HCT116 (cell line): ENCODE measurements around the gene PARM1. TPM values are rescaled to one million over a fixed set of nuclear protein-coding genes. Genes with fewer than 3 reads are reported as not detected.
A peak's percentile ranks its signal among the peaks of the same experiment; 100 is the strongest.

ENCODE experiments used
- ATAC-seq: fragments of 200-7000 bp; cut with Tn5 transposase; 2 replicates; pipeline ENCODE4 v1.9.1; 2020; ENCODE audit warnings: mild to moderate bottlenecking, moderate library complexity
- BruUV-seq: library from RNA; stranded (reverse); fragments of 400-500 nt; replicated peaks from 2 replicates; lab custom pipeline; 2021; lab: Mats Ljungman, UMichigan
- CTCF ChIA-PET: fragments of 300-600 bp; sonication (Branson Sonifier 250); formaldehyde crosslinking; loops from one replicate; lab custom pipeline; 2021; ENCODE audit warnings: antibody characterized with exemption; lab: Charles Lee
- POLR2A ChIA-PET: fragments of 300-600, 350-600 bp; sonication (Branson Sonifier 250); formaldehyde crosslinking; loops from one replicate; lab custom pipeline; 2021; ENCODE audit warnings: antibody characterized with exemption; lab: Charles Lee
- RAD21 ChIA-PET, 2 experiments: fragments of 300-600 bp; sonication (Branson Sonifier 250); formaldehyde crosslinking; loops; one replicate each; lab custom pipeline; 2023; ENCODE audit warnings: low total read pairs in 2 of 2; ENCODE audit not compliant: uncharacterized antibody in 2 of 2, unreplicated experiment in 2 of 2, low non-redundant PET in 1 of 2; lab: Charles Lee
- DNase-seq: peaks from one replicate; pipeline ENCODE4 v3.0.0-alpha.2; 2010; ENCODE audit warnings: low read depth, low spot score
- H2AFZ ChIP-seq: fragments of 200-600 bp; shearing (Covaris generic), sonication (generic); 2 replicates; pipeline ENCODE4 v1.6.1; 2017; ENCODE audit warnings: low read depth, mixed run types, mixed read lengths, antibody characterized with exemption, low read length; ENCODE audit not compliant: poor library complexity, severe bottlenecking
- H3K27ac ChIP-seq: 2 replicates; pipeline ENCODE4 v1.5.1; 2012; ENCODE audit warnings: low read depth, low read length
- H3K27me3 ChIP-seq: fragments of 200-600 bp; sonication (generic); 2 replicates; pipeline ENCODE4 v1.6.1; 2016; ENCODE audit warnings: mixed run types, low read length, mixed read lengths; ENCODE audit not compliant: insufficient read depth
- H3K36me3 ChIP-seq, 2 experiments: fragments of 200-500 bp in 1 of 2; fragments of 200-600 bp in 1 of 2; sonication (Bioruptor generic) in 1 of 2; sonication (generic) in 1 of 2; 2 replicates each; pipeline versions ENCODE4 v1.5.1 to v1.6.1; 2014 to 2016; ENCODE audit warnings: low read length in 2 of 2, inconsistent platforms in 1 of 2, mixed read lengths in 1 of 2, mixed run types in 1 of 2; ENCODE audit not compliant: insufficient read depth in 2 of 2, control insufficient read depth in 1 of 2
- H3K4me1 ChIP-seq, 2 experiments: fragments of 200-600 bp in 1 of 2; sonication (generic) in 1 of 2; 2 replicates each; pipeline versions ENCODE4 v1.5.1 to v1.6.1; 2012 to 2017; ENCODE audit warnings: low read length in 2 of 2, inconsistent platforms in 1 of 2, mild to moderate bottlenecking in 1 of 2, mixed read lengths in 1 of 2, mixed run types in 1 of 2, moderate library complexity in 1 of 2; ENCODE audit not compliant: insufficient read depth in 2 of 2, control insufficient read depth in 1 of 2
- H3K4me2 ChIP-seq: fragments of 200-600 bp; sonication (generic); 2 replicates; pipeline ENCODE4 v1.6.1; 2017; ENCODE audit warnings: mixed run types, low read length, mixed read lengths
- H3K4me3 ChIP-seq, 2 experiments: fragments of 200-600 bp in 1 of 2; sonication (generic) in 1 of 2; replicated peaks in 1 of 2; 2 replicates each; pipeline ENCODE4 v1.5.1; 2011 to 2016; ENCODE audit warnings: low read length in 2 of 2, control low read depth in 1 of 2, low read depth in 1 of 2, mild to moderate bottlenecking in 1 of 2, mixed read lengths in 1 of 2, mixed run types in 1 of 2
- H3K79me2 ChIP-seq: fragments of 200-600 bp; sonication (generic); 2 replicates; pipeline ENCODE4 v1.6.1; 2017; ENCODE audit warnings: mild to moderate bottlenecking, mixed run types, low read length, moderate library complexity, mixed read lengths; ENCODE audit not compliant: insufficient read depth
- H3K9ac ChIP-seq: fragments of 200-600 bp; sonication (generic); 2 replicates; pipeline ENCODE4 v1.6.1; 2016; ENCODE audit warnings: low read length, mixed read lengths
- H3K9me2 ChIP-seq: fragments of 200-600 bp; sonication (generic), shearing (Covaris generic); 2 replicates; pipeline ENCODE4 v1.6.1; 2017; ENCODE audit warnings: mixed run types, mild to moderate bottlenecking, moderate library complexity; ENCODE audit not compliant: insufficient read depth
- H3K9me3 ChIP-seq, 2 experiments: fragments of 200-500 bp in 1 of 2; fragments of 200-600 bp in 1 of 2; sonication (Bioruptor generic) in 1 of 2; sonication (generic) in 1 of 2; 2 replicates each; pipeline ENCODE4 v1.6.1; 2014 to 2017; ENCODE audit warnings: low read length in 2 of 2, mixed read lengths in 2 of 2, inconsistent platforms in 1 of 2, low read depth in 1 of 2, mild to moderate bottlenecking in 1 of 2, mixed run types in 1 of 2, moderate library complexity in 1 of 2; ENCODE audit not compliant: control insufficient read depth in 1 of 2, insufficient read depth in 1 of 2
- H4K20me1 ChIP-seq: fragments of 200-600 bp; sonication (generic), shearing (Covaris generic); 2 replicates; pipeline ENCODE4 v1.6.1; 2017; ENCODE audit warnings: mixed run types, mild to moderate bottlenecking, moderate library complexity; ENCODE audit not compliant: insufficient read depth
- CEBPB ChIP-seq: IDR thresholded peaks from 2 replicates; pipeline ENCODE4 v1.6.1; 2012; ENCODE audit warnings: low read depth
- EZH2 ChIP-seq: fragments of 200-600 bp; sonication (generic); IDR thresholded peaks from 2 replicates; pipeline ENCODE4 v1.6.1; 2017; ENCODE audit warnings: antibody characterized with exemption, mixed run types
- SP1 ChIP-seq: IDR thresholded peaks from 2 replicates; pipeline ENCODE4 v1.6.1; 2012; ENCODE audit warnings: low read depth
- YY1 ChIP-seq: IDR thresholded peaks from 2 replicates; pipeline ENCODE4 v1.6.1; 2011; ENCODE audit warnings: low read length, low read depth, moderate library complexity, mild to moderate bottlenecking; ENCODE audit not compliant: insufficient replicate concordance; ENCODE audit errors: extremely low read depth
- ZFX ChIP-seq: fragments of 450-650 bp; IDR thresholded peaks from 2 replicates; pipeline ENCODE4 v1.6.1; 2017
- intact Hi-C: fragments of 100-400 bp; cut with micrococcal nuclease; formaldehyde crosslinking; loops from 2 replicates; pipeline ENCODE4 v1.10.0; 2022
- total RNA-seq: library from RNA; stranded (reverse); gene quantifications from one replicate; pipeline ENCODE4 v1.2.1, GENCODE V29; 2021; ENCODE audit not compliant: unreplicated experiment
- TF ChIP-seq, protein P1 (sequence below): IDR thresholded peaks from 2 replicates; pipeline ENCODE4 v1.6.1; 2011; ENCODE audit warnings: mild to moderate bottlenecking, low read length, moderate library complexity; ENCODE audit not compliant: insufficient replicate concordance; ENCODE audit errors: extremely low read depth
- TF ChIP-seq, protein P2 (sequence below): IDR thresholded peaks from 2 replicates; pipeline ENCODE4 v1.6.1; 2012; ENCODE audit warnings: low read depth
- TF ChIP-seq, protein P3 (sequence below): IDR thresholded peaks from 2 replicates; pipeline ENCODE4 v1.6.1; 2012

The PARM1 gene
- total RNA-seq, 1 experiment from 2014 or later, result 11.7 TPM

DNA sequence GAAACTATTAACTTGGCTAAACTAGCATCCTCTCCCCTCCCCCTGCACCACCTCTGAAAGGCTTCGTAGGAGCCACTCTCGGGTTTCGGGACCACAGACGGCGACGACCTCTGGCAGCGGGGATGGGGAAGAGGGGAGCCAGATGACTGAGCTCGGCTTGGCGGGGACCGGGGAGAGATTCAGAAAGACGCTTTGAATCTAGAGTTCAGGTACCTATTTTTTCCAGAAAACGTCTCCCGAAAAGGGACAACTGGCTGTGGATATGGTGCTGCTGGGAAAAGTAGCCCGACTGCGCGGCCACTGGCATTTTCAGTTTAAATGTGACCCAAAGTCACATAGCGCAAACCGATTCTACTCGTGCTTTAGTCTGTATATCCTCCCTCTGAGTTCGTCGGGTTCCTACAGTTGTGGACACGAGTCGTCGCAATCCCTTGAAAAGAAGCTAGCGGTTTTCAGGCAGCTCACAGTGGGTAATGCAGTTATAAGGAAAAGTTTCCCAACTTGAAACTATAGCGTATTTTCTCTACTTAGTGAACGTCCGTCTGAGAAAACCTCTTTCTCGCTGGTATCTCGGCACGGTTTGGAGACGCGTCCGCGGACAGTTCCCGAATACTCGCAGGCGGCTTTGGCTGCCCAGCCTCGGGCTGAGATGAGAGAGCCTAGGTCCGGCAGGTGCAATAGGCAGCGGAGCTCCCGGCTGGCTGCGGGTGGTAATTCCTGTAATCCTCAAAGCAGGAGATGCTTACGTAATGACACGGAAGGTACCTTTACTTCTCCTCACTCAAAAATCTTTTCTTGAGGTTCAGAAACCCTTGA, 1.3 kb downstream of the PARM1 start:
- peak overlapping the region; percentile 66; the same call in 1 of the 2 replicates for H3K9ac ChIP-seq
- H3K9me3 ChIP-seq, result no peaks in the 10 kb centered on the region
- no peaks in the 10 kb centered on the region for H4K20me1 ChIP-seq
- ATAC-seq, result no peak
- H3K79me2 ChIP-seq, result no peaks in the 10 kb centered on the region
- TF ChIP-seq, protein P1, sequence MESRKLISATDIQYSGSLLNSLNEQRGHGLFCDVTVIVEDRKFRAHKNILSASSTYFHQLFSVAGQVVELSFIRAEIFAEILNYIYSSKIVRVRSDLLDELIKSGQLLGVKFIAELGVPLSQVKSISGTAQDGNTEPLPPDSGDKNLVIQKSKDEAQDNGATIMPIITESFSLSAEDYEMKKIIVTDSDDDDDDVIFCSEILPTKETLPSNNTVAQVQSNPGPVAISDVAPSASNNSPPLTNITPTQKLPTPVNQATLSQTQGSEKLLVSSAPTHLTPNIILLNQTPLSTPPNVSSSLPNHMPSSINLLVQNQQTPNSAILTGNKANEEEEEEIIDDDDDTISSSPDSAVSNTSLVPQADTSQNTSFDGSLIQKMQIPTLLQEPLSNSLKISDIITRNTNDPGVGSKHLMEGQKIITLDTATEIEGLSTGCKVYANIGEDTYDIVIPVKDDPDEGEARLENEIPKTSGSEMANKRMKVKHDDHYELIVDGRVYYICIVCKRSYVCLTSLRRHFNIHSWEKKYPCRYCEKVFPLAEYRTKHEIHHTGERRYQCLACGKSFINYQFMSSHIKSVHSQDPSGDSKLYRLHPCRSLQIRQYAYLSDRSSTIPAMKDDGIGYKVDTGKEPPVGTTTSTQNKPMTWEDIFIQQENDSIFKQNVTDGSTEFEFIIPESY, result no peak
- no peak for TF ChIP-seq SP1
- TF ChIP-seq CEBPB, result no peak
- no peaks in the 10 kb centered on the region for H3K36me3 ChIP-seq
- BruUV-seq, result TSS peak; percentile 43
- ChIA-PET CTCF (interaction anchor here (1.1 to 1.8 kb wide), 3 partner anchors 12 to 354 kb away, joined by 3 to 9 read pairs (median 4); no protein-coding TSS in a partner anchor), RAD21 (no interaction called here), POLR2A (no interaction called here)
- no peaks in the 10 kb centered on the region for H3K27me3 ChIP-seq
- intact Hi-C loops, result no loop called here
- peak overlapping the region; percentile 74 to 84 for H3K4me3 ChIP-seq
- peaks cover 0 to 17% of the 10 kb centered on the region in 2 experiments; a peak in 1 of 4 replicates for H3K4me1 ChIP-seq
- peak overlapping the region; percentile 99 for H3K4me2 ChIP-seq
- H2AFZ ChIP-seq, result no peak overlapping the region
- H3K9me2 ChIP-seq, result no peaks in the 10 kb centered on the region
- DNase-seq, result no peak
- H3K27ac ChIP-seq, result no peak overlapping the region

DNA sequence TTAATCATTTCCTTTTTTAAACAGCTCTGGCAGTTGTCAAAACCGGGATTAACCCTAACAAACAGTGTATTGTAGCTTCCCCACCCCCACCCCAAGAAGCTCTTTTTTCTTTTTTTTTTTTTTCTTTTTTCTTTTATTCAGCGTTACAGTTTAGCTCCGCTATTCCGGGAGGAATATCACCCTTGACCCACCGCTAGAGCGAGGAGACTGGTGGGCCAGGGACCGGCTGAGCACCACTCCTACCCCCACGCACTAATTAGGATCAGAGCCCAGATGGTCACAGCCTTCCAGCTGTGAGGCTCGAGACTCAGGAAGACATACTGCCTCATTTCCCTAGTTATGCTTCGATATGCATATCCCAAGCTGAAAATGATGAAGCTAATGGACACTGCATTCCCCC, 2.0 kb downstream of the PARM1 start:
- POLR2A ChIA-PET, result no interaction called here
- Histone ChIP-seq H4K20me1 (no peaks in the 10 kb centered on the region), H3K4me1 (peaks cover 0 to 17% of the 10 kb centered on the region in 2 experiments; a peak in 1 of 4 replicates), H3K36me3 (no peaks in the 10 kb centered on the region), H3K79me2 (no peaks in the 10 kb centered on the region), H3K27me3 (no peaks in the 10 kb centered on the region), H3K4me2 (no peak overlapping the region), H3K9me2 (no peaks in the 10 kb centered on the region), H3K9ac (no peak overlapping the region), H3K27ac (no peak overlapping the region), H3K4me3 (no peak overlapping the region), H2AFZ (no peak overlapping the region), H3K9me3 (no peaks in the 10 kb centered on the region)
- DNase-seq (no peak), ATAC-seq (no peak)
- intact Hi-C loops, result no loop called here
- TF ChIP-seq EZH2 (no peak), YY1 (no peak), ZFX (no peak)
- TF ChIP-seq, protein P2, sequence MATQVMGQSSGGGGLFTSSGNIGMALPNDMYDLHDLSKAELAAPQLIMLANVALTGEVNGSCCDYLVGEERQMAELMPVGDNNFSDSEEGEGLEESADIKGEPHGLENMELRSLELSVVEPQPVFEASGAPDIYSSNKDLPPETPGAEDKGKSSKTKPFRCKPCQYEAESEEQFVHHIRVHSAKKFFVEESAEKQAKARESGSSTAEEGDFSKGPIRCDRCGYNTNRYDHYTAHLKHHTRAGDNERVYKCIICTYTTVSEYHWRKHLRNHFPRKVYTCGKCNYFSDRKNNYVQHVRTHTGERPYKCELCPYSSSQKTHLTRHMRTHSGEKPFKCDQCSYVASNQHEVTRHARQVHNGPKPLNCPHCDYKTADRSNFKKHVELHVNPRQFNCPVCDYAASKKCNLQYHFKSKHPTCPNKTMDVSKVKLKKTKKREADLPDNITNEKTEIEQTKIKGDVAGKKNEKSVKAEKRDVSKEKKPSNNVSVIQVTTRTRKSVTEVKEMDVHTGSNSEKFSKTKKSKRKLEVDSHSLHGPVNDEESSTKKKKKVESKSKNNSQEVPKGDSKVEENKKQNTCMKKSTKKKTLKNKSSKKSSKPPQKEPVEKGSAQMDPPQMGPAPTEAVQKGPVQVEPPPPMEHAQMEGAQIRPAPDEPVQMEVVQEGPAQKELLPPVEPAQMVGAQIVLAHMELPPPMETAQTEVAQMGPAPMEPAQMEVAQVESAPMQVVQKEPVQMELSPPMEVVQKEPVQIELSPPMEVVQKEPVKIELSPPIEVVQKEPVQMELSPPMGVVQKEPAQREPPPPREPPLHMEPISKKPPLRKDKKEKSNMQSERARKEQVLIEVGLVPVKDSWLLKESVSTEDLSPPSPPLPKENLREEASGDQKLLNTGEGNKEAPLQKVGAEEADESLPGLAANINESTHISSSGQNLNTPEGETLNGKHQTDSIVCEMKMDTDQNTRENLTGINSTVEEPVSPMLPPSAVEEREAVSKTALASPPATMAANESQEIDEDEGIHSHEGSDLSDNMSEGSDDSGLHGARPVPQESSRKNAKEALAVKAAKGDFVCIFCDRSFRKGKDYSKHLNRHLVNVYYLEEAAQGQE, result no peak
- TF ChIP-seq, protein P3, sequence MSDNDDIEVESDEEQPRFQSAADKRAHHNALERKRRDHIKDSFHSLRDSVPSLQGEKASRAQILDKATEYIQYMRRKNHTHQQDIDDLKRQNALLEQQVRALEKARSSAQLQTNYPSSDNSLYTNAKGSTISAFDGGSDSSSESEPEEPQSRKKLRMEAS, result no peak
- no TSS peak for BruUV-seq
- CTCF ChIA-PET, result interaction anchor here (0.6 kb wide), 1 partner anchor 50 kb away, joined by 5 read pairs; no protein-coding TSS in a partner anchor
- RAD21 ChIA-PET, result no interaction called here
